ENCODE data around the gene MYO7A. TPM values are rescaled to one million over a fixed set of nuclear protein-coding genes. Genes with fewer than 3 reads are reported as not detected.
A peak's percentile ranks its signal among the peaks of the same experiment; 100 is the strongest.

Gene MYO7A
- total and polyA plus RNA-seq, 2 of the 4 experiments (the other 2 are of a cell fraction), result 0.02 TPM; not detected in 1

- H2BK5ac ChIP-seq (ENCODE audit: low read depth, low read length, poor library complexity, severe bottlenecking), result no peak overlapping the region
- no peak overlapping the region for H3K4me3 ChIP-seq (ENCODE audit: insufficient read depth, low read depth, low read length)
- H2BK120ac ChIP-seq (ENCODE audit: low read depth, low read length), result no peak overlapping the region
- peaks cover 0 to 15% of the 10 kb centered on the region in 2 experiments; a peak in 1 of 4 replicates for H3K79me1 ChIP-seq (ENCODE audit: low read depth in 1 of 2, low read length in 2 of 2)
- H3K9ac ChIP-seq (ENCODE audit: low read depth, low read length), result no peak overlapping the region
- H3K4me2 ChIP-seq (ENCODE audit: low read depth, low read length), result no peak overlapping the region
- H3K14ac ChIP-seq (replicated peaks; ENCODE audit: low read depth, low read length), result no peak overlapping the region
- ATAC-seq (ENCODE audit: low read depth) (no peak), DNase-seq (no peak)
- no peak overlapping the region for H2AFZ ChIP-seq (replicated peaks; ENCODE audit: low read length, poor library complexity)
- no peak for TF ChIP-seq RCOR1 (IDR thresholded peaks at IDR 0.05; ENCODE audit: insufficient replicate concordance, low read length)
- TF ChIP-seq NFE2L2 (IDR thresholded peaks at IDR 0.05; ENCODE audit: low read depth, low read length), result no peak
- no peak for TF ChIP-seq SMC3 (IDR thresholded peaks at IDR 0.05; ENCODE audit: low read depth, low read length)
- TF ChIP-seq USF2 (IDR thresholded peaks at IDR 0.05; ENCODE audit: low read depth, low read length), result no peak
- no peak for TF ChIP-seq RAD21 (IDR thresholded peaks at IDR 0.05; ENCODE audit: low read length)
- TF ChIP-seq MAFK (IDR thresholded peaks at IDR 0.05; ENCODE audit: low read depth, low read length), result no peak
- no peak for TF ChIP-seq CEBPB (IDR thresholded peaks at IDR 0.05; ENCODE audit: low read depth, low read length)
- no peak for TF ChIP-seq CHD1 (IDR thresholded peaks at IDR 0.05; ENCODE audit: low read depth, low read length)
- no peak for TF ChIP-seq MAZ (IDR thresholded peaks at IDR 0.05; ENCODE audit: borderline replicate concordance, low read depth, low read length)
- no peak for TF ChIP-seq CTCF (conservative IDR thresholded peaks at IDR 0.05; ENCODE audit: low read depth, low read length)
- TF ChIP-seq ELK1 (IDR thresholded peaks at IDR 0.05; ENCODE audit: borderline replicate concordance, low read depth, low read length), result no peak
- TF ChIP-seq MXI1 (IDR thresholded peaks at IDR 0.05; ENCODE audit: borderline replicate concordance, low read depth, low read length), result no peak
- TF ChIP-seq FOS (IDR thresholded peaks at IDR 0.05; ENCODE audit: low read depth, low read length), result no peak
- TF ChIP-seq POLR2A (IDR thresholded peaks at IDR 0.05; ENCODE audit: low read depth, low read length), result no peak
- no peak for TF ChIP-seq RFX5 (IDR thresholded peaks at IDR 0.05; ENCODE audit: low read depth, low read length)
- TF ChIP-seq BHLHE40 (IDR thresholded peaks at IDR 0.05; ENCODE audit: low read depth, low read length), result no peak
- H3K27ac ChIP-seq (ENCODE audit: insufficient read depth, low read length), result no peak overlapping the region
- H3K4ac ChIP-seq (ENCODE audit: low read depth, low read length), result 0 out of 2 replicates have a peak overlapping the region, but pooled peaks have one; percentile 31
- CTCF ChIA-PET, result interaction anchor here (0.8 to 0.9 kb wide), 2 partner anchors 15 to 58 kb away, joined by 3 read pairs; no protein-coding TSS in a partner anchor
- H4K8ac ChIP-seq (ENCODE audit: low read depth in 2 of 2, low read length in 2 of 2), result no peak overlapping the region
- H3K36me3 ChIP-seq (ENCODE audit: control insufficient read depth, insufficient read depth, low read length), result peaks cover 2% of the 10 kb centered on the region; the same call in 1 of the 2 replicates
- no peak overlapping the region for H4K91ac ChIP-seq (ENCODE audit: insufficient read depth, low read depth, low read length)
- H3K23ac ChIP-seq (ENCODE audit: low read depth, low read length), result no peak overlapping the region
- no peak overlapping the region for H3K56ac ChIP-seq (ENCODE audit: extremely low read depth, insufficient read depth, low read length)
- peaks cover 21% of the 10 kb centered on the region for H3K4me1 ChIP-seq (ENCODE audit: control insufficient read depth, insufficient read depth, low read length)
- intact Hi-C loops (cut with micrococcal nuclease), result no loop called here
- no peak overlapping the region for H2BK20ac ChIP-seq (ENCODE audit: low read depth, low read length)
- H3K9me1 ChIP-seq (ENCODE audit: insufficient read depth, low read length), result peaks cover 12% of the 10 kb centered on the region
- no peak overlapping the region for H4K5ac ChIP-seq (ENCODE audit: low read depth, low read length)
- no peaks in the 10 kb centered on the region for H3K27me3 ChIP-seq (ENCODE audit: control insufficient read depth, insufficient read depth, low read length)
- 100% methylated on average over 1 of the region's 7 CpGs; no CpG with 5 or more reads in 1 of the 2 experiments for WGBS, 2 experiments (ENCODE audit: extremely low coverage in 2 of 2, insufficient read length in 1 of 2)
- H4K20me1 ChIP-seq (ENCODE audit: insufficient read depth, low read length), result peaks cover 7% of the 10 kb centered on the region; the same call in 1 of the 2 replicates
- H2BK15ac ChIP-seq (ENCODE audit: low read depth, low read length), result no peak overlapping the region
- dilution Hi-C loops (cut with HindIII; ENCODE audit: low sequenced_read_pairs, unreplicated experiment), result no loop called here
- in situ Hi-C loops (cut with MboI; ENCODE audit: low sequenced_read_pairs), result no loop called here
- H2AK9ac ChIP-seq (replicated peaks; ENCODE audit: low read depth, low read length, poor library complexity), result no peak overlapping the region
- POLR2A ChIA-PET (ENCODE audit: unreplicated experiment), result no interaction called here
- no TSS peak for BruUV-seq (replicated peaks)
- no peak overlapping the region for H2AK5ac ChIP-seq (ENCODE audit: low read depth, low read length)
- no peak overlapping the region for H3K18ac ChIP-seq (ENCODE audit: low read depth, low read length)
- H3K9me3 ChIP-seq (ENCODE audit: control insufficient read depth, insufficient read depth, low read length), result no peaks in the 10 kb centered on the region
Observed at GRCh38 chr11:77106321-77106720, 21.7 kb upstream of the MYO7A start.
